BE2C (cell line): Measurements from ENCODE around the gene THOC6.

Experiments used
- DNase-seq: peaks from one replicate; pipeline ENCODE4 v3.0.0-alpha.2; 2020
- H3K27me3 ChIP-seq: fragments of 250-450 bp; sonication (Bioruptor Pico); 2 replicates; pipeline ENCODE4 v1.5.1; 2020; ENCODE audit warnings: mild to moderate bottlenecking
- H3K36me3 ChIP-seq: fragments of 250-450 bp; sonication (Bioruptor Pico); 2 replicates; pipeline ENCODE4 v1.5.1; 2020; ENCODE audit warnings: mild to moderate bottlenecking
- H3K4me1 ChIP-seq: fragments of 250-450 bp; sonication (Bioruptor Pico); 2 replicates; pipeline ENCODE4 v1.5.1; 2020
- H3K4me3 ChIP-seq: 2 replicates; pipeline ENCODE4 v1.5.1; 2011; ENCODE audit warnings: low read depth, low read length
- H3K9me3 ChIP-seq: fragments of 250-450 bp; sonication (Bioruptor Pico); 2 replicates; pipeline ENCODE4 v1.5.1; 2020
- TF ChIP-seq, protein P1 (sequence below): IDR thresholded peaks from 2 replicates; pipeline ENCODE4 v1.5.1; 2012; ENCODE audit warnings: mild to moderate bottlenecking, low read depth, low read length

THOC6 gene

DNA sequence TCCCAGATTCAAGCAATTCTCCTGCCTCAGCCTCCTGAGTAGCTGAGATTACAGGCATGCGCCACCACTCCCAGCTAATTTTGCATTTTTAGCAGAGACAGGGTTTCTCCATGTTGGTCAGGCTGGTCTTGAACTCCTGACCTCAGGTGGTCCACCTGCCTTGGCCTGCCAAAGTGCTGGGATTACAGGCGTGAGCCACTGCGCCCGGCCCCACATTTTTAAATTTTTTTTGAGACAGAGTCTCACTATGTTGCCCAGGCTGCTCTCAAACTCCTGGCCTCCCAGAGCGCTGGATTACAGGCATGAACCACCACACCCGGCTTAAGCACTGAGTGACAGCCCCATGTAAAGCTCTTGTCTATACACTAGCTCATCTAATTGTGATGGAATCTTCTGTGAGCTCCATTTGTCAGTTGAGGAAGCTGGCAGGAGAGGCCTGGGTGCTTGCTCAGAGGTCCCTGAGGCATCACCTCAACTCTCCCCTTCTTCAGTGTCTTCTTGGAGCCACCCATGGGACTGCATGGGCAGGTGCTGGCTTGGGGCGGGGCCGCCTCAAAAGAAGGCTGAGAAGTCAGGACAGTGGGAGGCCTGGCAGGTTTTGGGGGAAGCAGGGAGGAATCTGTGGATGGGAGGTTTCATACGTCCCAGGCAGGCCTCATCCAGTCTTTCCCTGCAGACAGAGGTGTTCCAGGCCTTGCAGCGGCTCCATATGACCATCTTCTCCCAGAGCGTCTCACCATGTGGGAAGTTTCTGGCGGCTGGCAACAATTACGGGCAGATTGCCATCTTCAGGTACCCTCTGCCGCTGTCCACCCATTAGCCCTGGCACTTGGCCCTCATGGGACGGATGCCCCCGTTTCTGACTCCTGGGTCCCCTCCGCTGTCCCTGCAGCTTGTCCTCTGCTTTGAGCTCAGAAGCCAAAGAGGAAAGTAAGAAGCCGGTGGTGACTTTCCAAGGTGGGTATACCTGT, 1.5 kb downstream of the THOC6 start:
- DNase-seq: no peak
- Histone ChIP-seq H3K27me3 (peaks cover 21% of the 10 kb centered on the region), H3K4me1 (peaks cover 26% of the 10 kb centered on the region), H3K4me3 (no peak overlapping the region), H3K36me3 (peaks cover 19% of the 10 kb centered on the region), H3K9me3 (no peaks in the 10 kb centered on the region)
- TF ChIP-seq, protein P1, sequence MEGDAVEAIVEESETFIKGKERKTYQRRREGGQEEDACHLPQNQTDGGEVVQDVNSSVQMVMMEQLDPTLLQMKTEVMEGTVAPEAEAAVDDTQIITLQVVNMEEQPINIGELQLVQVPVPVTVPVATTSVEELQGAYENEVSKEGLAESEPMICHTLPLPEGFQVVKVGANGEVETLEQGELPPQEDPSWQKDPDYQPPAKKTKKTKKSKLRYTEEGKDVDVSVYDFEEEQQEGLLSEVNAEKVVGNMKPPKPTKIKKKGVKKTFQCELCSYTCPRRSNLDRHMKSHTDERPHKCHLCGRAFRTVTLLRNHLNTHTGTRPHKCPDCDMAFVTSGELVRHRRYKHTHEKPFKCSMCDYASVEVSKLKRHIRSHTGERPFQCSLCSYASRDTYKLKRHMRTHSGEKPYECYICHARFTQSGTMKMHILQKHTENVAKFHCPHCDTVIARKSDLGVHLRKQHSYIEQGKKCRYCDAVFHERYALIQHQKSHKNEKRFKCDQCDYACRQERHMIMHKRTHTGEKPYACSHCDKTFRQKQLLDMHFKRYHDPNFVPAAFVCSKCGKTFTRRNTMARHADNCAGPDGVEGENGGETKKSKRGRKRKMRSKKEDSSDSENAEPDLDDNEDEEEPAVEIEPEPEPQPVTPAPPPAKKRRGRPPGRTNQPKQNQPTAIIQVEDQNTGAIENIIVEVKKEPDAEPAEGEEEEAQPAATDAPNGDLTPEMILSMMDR: no peak

DNA sequence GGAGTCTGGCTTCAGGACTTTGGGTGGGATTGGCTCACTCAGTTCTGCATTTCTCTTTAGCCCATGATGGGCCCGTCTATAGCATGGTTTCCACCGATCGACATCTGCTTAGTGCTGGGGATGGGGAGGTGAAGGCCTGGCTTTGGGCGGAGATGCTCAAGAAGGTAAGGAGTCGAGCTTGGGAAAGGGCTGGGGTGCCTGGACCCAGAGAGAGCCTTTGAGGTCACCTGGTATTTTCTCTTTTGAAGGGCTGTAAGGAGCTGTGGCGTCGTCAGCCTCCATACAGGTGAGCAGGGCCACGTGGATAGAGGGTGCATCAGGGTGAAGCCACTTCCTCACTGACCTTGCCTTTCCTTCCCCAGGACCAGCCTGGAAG, 2.2 kb downstream of the THOC6 start:
- no peak for DNase-seq
- Histone ChIP-seq H3K36me3 (peaks cover 19% of the 10 kb centered on the region), H3K4me3 (no peak overlapping the region), H3K27me3 (peaks cover 28% of the 10 kb centered on the region), H3K9me3 (no peaks in the 10 kb centered on the region), H3K4me1 (peaks cover 26% of the 10 kb centered on the region)
- TF ChIP-seq, protein P1: no peak

DNA sequence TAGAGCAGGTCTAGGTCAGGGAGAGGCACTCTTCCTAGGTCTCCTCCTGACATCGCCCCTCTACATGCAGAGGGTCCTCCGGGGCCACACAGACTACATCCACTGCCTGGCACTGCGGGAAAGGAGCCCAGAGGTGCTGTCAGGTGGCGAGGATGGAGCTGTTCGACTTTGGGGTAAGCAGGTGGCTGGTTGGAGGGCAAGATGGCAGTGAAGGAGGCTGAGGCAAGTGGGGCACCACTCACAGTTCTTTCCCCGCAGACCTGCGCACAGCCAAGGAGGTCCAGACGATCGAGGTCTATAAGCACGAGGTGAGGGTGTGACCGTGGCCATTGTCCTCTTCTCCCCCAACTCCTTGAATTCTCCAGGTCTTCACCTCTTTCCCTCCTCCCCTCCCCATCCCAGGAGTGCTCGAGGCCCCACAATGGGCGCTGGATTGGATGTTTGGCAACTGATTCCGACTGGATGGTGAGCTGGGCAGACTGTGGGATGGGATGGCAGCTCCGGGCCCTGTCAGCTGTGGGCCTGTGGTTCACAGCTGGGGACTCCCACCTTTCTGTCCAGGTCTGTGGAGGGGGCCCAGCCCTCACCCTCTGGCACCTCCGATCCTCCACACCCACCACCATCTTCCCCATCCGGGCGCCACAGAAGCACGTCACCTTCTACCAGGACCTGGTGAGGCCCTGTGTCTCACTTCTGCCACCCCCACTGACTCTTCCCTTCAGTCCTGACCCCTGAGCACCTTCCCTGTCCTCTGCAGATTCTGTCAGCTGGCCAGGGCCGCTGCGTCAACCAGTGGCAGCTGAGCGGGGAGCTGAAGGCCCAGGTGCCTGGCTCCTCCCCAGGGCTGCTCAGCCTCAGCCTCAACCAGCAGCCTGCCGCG, 3.0 kb downstream of the THOC6 start:
- H3K4me3 ChIP-seq: no peak overlapping the region
- DNase-seq: no peak
- TF ChIP-seq, protein P1: no peak
- no peaks in the 10 kb centered on the region for H3K9me3 ChIP-seq
- H3K4me1 ChIP-seq: peaks cover 23% of the 10 kb centered on the region
- H3K27me3 ChIP-seq: peaks cover 36% of the 10 kb centered on the region
- peaks cover 19% of the 10 kb centered on the region for H3K36me3 ChIP-seq

DNA sequence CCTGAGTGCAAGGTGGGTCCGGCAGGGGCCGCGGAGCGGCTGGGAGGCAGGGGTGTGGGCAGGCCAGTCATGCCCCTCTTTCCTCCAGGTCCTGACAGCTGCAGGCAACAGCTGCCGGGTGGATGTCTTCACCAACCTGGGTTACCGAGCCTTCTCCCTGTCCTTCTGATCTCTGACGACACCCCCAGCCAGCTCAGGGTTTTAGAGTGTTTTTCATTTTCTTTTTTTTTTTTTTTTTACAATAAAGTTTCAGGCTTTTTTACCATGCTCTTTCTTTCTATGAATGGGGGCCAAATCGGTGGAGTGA, 3.6 kb downstream of the THOC6 start:
- Histone ChIP-seq H3K27me3 (peaks cover 42% of the 10 kb centered on the region), H3K4me3 (no peak overlapping the region), H3K4me1 (peaks cover 18% of the 10 kb centered on the region), H3K9me3 (no peaks in the 10 kb centered on the region), H3K36me3 (peaks cover 19% of the 10 kb centered on the region)
- TF ChIP-seq, protein P1: no peak
- DNase-seq: no peak

DNA sequence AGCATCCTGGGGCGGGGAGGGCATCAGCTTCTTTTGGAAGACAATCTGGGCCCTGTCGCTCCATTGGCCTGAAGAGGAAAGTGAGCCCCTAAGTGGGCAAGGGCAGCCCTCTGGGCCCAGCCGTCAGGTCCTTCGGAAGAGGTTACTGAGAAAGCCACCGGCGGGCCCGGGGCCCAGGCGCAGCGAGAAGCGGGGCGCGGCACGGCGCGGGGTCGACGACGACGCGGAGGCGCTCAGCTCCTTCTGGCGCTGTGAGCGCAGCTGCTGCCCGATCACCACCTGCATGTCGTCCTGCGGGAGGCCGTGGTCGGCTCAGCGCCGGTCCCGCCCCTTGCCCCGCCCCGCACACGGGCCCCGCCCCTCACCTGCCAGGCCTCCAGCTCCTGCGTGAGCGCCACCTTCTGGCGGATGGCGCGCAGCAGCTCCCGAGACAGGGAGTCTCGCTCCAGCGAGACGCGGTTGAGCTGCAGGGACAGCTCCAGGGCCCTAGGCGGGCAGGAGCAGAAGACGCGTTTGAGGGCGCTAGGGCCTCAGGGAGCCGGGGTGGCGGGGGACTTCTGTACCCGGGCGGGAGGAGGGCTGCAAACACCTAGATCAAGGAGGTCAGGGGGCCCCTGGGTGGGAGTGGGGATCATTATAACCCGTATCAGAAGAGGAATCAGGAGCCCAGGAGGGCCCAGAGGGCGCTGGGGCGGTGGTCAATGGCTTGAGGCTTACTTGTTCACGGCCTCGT, 4.3 kb downstream of the THOC6 start:
- Histone ChIP-seq H3K9me3 (no peaks in the 10 kb centered on the region), H3K4me3 (no peak overlapping the region; the same call in 1 of the 2 replicates), H3K4me1 (peaks cover 11% of the 10 kb centered on the region), H3K36me3 (peaks cover 19% of the 10 kb centered on the region), H3K27me3 (peaks cover 49% of the 10 kb centered on the region)
- peak; percentile 95 for DNase-seq
- TF ChIP-seq, protein P1: peak; percentile 72
